ENCODE results near the gene HSPG2.

DNA sequence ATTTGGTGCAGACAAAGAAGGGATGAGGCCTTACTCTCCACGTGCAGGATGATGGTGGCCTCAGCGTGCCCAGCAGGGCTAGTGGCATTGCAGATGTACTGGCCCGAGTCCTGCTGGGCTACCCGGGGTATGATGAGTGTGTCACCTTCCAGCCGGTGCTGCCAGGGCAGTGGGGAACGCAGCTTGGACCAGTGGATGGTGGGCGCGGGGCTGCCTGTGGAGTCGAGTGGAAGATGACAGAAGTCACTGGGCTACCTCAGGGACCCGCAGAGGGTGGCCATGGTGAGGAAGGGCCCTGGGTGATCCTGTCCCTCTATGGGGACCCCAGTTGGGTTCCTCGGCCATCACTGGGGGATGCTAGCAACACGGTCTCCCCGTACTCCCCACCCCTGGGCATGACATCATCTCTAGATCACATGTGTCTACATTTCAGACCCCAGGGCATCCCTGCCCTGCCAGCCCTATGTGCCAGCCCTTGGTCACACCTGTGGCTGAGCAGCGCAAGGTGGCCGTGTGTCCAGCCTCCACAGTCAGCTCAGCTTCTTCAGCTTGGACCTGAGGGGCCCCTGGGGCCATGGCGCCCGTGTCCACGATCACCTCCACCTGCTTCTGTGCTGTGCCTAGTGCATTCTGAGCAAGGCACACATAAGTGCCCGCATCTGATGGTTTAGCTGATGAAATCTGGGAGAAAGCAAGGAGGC is 97.6 kb downstream of the HSPG2 start:
- TF ChIP-seq, protein P1, sequence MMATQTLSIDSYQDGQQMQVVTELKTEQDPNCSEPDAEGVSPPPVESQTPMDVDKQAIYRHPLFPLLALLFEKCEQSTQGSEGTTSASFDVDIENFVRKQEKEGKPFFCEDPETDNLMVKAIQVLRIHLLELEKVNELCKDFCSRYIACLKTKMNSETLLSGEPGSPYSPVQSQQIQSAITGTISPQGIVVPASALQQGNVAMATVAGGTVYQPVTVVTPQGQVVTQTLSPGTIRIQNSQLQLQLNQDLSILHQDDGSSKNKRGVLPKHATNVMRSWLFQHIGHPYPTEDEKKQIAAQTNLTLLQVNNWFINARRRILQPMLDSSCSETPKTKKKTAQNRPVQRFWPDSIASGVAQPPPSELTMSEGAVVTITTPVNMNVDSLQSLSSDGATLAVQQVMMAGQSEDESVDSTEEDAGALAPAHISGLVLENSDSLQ (IDR thresholded peaks at IDR 0.05), result no peak
- TF ChIP-seq, protein P2, sequence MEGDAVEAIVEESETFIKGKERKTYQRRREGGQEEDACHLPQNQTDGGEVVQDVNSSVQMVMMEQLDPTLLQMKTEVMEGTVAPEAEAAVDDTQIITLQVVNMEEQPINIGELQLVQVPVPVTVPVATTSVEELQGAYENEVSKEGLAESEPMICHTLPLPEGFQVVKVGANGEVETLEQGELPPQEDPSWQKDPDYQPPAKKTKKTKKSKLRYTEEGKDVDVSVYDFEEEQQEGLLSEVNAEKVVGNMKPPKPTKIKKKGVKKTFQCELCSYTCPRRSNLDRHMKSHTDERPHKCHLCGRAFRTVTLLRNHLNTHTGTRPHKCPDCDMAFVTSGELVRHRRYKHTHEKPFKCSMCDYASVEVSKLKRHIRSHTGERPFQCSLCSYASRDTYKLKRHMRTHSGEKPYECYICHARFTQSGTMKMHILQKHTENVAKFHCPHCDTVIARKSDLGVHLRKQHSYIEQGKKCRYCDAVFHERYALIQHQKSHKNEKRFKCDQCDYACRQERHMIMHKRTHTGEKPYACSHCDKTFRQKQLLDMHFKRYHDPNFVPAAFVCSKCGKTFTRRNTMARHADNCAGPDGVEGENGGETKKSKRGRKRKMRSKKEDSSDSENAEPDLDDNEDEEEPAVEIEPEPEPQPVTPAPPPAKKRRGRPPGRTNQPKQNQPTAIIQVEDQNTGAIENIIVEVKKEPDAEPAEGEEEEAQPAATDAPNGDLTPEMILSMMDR (IDR thresholded peaks at IDR 0.05 in 2 of 3, conservative IDR thresholded peaks at IDR 0.05 in 1 of 3; ENCODE audit: control insufficient read depth in 2 of 3, extremely low read depth in 1 of 3, insufficient read depth in 1 of 3, low read depth in 3 of 3, low read length in 3 of 3), result no peak
- TF ChIP-seq, protein P3, sequence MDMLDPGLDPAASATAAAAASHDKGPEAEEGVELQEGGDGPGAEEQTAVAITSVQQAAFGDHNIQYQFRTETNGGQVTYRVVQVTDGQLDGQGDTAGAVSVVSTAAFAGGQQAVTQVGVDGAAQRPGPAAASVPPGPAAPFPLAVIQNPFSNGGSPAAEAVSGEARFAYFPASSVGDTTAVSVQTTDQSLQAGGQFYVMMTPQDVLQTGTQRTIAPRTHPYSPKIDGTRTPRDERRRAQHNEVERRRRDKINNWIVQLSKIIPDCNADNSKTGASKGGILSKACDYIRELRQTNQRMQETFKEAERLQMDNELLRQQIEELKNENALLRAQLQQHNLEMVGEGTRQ (IDR thresholded peaks at IDR 0.05; ENCODE audit: borderline replicate concordance, low read depth, low read length), result no peak
- TF ChIP-seq POLR2A (IDR thresholded peaks at IDR 0.05; ENCODE audit: low read depth, low read length) (no peak), ASH2L (IDR thresholded peaks at IDR 0.05; ENCODE audit: borderline replicate concordance, low read depth) (no peak), ZNF207 (IDR thresholded peaks at IDR 0.05; ENCODE audit: borderline replicate concordance) (no peak), SMC3 (IDR thresholded peaks at IDR 0.05; ENCODE audit: borderline replicate concordance, low read length) (no peak), STAT3 (IDR thresholded peaks at IDR 0.05; ENCODE audit: low read depth, low read length) (no peak), SIN3A (IDR thresholded peaks at IDR 0.05; ENCODE audit: low read depth, low read length) (no peak), GABPA (IDR thresholded peaks at IDR 0.05; ENCODE audit: low read depth) (no peak)

Data from GM12878 (cell line).